Skeletal muscle tissue (tissue), 4 donors: ENCODE data around the gene TDRD9. TPM values are rescaled to one million over a fixed set of nuclear protein-coding genes. Genes with fewer than 3 reads are reported as not detected.

Experiments used
- H3K27ac ChIP-seq: one replicate; pipeline ENCODE4 v1.7.0; 2013; ENCODE audit warnings: mild to moderate bottlenecking, low read depth, low read length, inconsistent platforms
- H3K27me3 ChIP-seq, 3 donors: one replicate each; pipeline ENCODE4 v1.7.0; 2013; ENCODE audit warnings: low read length in 3 of 3; ENCODE audit not compliant: control insufficient read depth in 3 of 3, insufficient read depth in 3 of 3
- H3K36me3 ChIP-seq, 3 donors: one replicate each; pipeline ENCODE4 v1.7.0; 2013; ENCODE audit warnings: low read length in 3 of 3; ENCODE audit not compliant: control insufficient read depth in 3 of 3, insufficient read depth in 3 of 3
- H3K4me1 ChIP-seq, 3 donors: one replicate each; pipeline ENCODE4 v1.7.0; 2013; ENCODE audit warnings: low read length in 3 of 3, mild to moderate bottlenecking in 3 of 3; ENCODE audit not compliant: control insufficient read depth in 3 of 3, insufficient read depth in 3 of 3
- H3K4me3 ChIP-seq, 3 donors: one replicate each; pipeline ENCODE4 v1.7.0; 2013; ENCODE audit warnings: low read length in 3 of 3
- H3K9ac ChIP-seq, 3 donors: one replicate each; pipeline ENCODE4 v1.7.0; 2013; ENCODE audit warnings: low read length in 3 of 3, mild to moderate bottlenecking in 3 of 3, moderate library complexity in 2 of 3, low read depth in 1 of 3
- H3K9me3 ChIP-seq, 3 donors: one replicate each; pipeline ENCODE4 v1.7.0; 2013; ENCODE audit warnings: low read length in 3 of 3; ENCODE audit not compliant: control insufficient read depth in 3 of 3
- total RNA-seq: library from RNA; depleted of rRNA; stranded (reverse); fragments of >200 nt; gene quantifications from one replicate; pipeline ENCODE4 v1.2.3, GENCODE V29; 2014
- donor health status: Osteomylitis.

The TDRD9 gene
- total RNA-seq, 1 donor from 2014 or later = 0.52 TPM

GRCh38 chr14:104073764-104074163 lies 145.5 kb downstream of the TDRD9 start:
- Histone ChIP-seq H3K9ac (no peak overlapping the region), H3K4me1 (peaks cover 0 to 5% (median 4%) of the 10 kb centered on the region in 3 donors), H3K9me3 (peaks cover 3 to 6% (median 4%) of the 10 kb centered on the region in 3 donors), H3K27ac (no peak overlapping the region), H3K27me3 (peaks cover 4 to 8% (median 6%) of the 10 kb centered on the region in 3 donors), H3K4me3 (no peak overlapping the region), H3K36me3 (no peaks in the 10 kb centered on the region)

DNA sequence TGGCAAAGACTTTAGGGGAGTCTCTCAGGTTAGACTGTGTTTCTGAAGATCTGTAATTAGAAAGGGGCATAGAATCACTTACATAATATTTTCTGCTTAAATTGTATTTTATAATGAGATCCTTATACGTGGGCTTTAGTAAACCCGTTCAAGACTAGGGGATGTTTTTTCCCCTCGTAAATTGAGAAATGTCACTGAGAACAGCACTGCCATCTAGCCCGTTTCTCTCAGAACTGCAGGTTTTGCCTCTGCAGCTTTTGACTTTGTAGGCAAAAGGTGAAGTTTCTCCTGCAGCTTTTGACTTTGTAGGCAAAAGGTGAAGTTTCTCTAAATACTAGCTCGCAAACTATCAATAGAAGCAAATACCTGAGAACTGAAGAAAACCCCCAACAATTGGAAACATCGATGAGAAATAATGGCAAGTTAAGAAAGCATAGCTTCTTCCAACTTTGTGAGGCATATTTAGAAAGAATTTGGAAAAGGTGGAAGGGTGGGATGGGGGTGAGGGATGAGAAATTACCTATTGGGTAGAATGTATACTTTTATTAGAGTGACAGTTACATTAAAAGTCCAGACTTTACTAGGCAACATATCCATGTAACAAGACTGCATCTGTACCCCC lies 147.4 kb downstream of the TDRD9 start:
- no peak overlapping the region for H3K4me3 ChIP-seq
- H3K36me3 ChIP-seq = no peaks in the 10 kb centered on the region
- peaks cover 0 to 5% (median 4%) of the 10 kb centered on the region in 3 donors for H3K4me1 ChIP-seq
- no peak overlapping the region for H3K9ac ChIP-seq
- no peak overlapping the region for H3K27ac ChIP-seq
- H3K27me3 ChIP-seq = peaks cover 0 to 4% (median 0%) of the 10 kb centered on the region in 3 donors
- peaks cover 3 to 6% (median 4%) of the 10 kb centered on the region in 3 donors for H3K9me3 ChIP-seq

DNA sequence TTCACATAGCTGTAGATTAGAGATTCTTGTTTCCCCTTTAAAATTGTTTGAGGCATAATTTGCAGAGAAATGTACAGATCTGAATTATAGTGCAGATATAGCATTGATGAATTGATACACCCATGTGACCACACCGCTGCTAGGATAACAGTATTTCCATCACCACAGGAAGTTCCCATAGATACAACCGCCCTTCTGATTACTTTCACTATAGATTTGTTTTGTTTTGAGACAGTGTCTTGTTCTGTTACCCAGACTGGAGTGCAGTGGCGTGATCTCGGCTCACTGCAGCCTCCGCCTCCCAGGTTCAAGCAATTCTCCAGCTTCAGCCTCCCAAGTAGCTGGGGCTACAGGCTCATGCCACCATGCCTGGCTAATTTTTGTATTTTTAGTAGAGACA lies 148.5 kb downstream of the TDRD9 start:
- H3K9me3 ChIP-seq = peaks cover 3 to 6% (median 4%) of the 10 kb centered on the region in 3 donors
- peaks cover 0 to 4% (median 0%) of the 10 kb centered on the region in 3 donors for H3K27me3 ChIP-seq
- H3K9ac ChIP-seq = no peak overlapping the region
- no peak overlapping the region for H3K4me3 ChIP-seq
- H3K27ac ChIP-seq = no peak overlapping the region
- H3K36me3 ChIP-seq = no peaks in the 10 kb centered on the region
- H3K4me1 ChIP-seq = peaks cover 0 to 5% (median 4%) of the 10 kb centered on the region in 3 donors

- peaks cover 4 to 11% (median 4%) of the 10 kb centered on the region in 3 donors for H3K4me1 ChIP-seq
- H3K36me3 ChIP-seq = no peaks in the 10 kb centered on the region
- H3K9ac ChIP-seq = no peak overlapping the region
- H3K27me3 ChIP-seq = peaks cover 0 to 5% (median 4%) of the 10 kb centered on the region in 3 donors
- H3K27ac ChIP-seq = no peak overlapping the region
- peaks cover 3 to 6% (median 4%) of the 10 kb centered on the region in 3 donors for H3K9me3 ChIP-seq
- no peak overlapping the region for H3K4me3 ChIP-seq
Observed at GRCh38 chr14:104078031-104078455, 149.8 kb downstream of the TDRD9 start.

- Histone ChIP-seq H3K4me3 (no peak overlapping the region), H3K9ac (no peak overlapping the region), H3K9me3 (no peaks in the 10 kb centered on the region), H3K36me3 (no peaks in the 10 kb centered on the region), H3K4me1 (peaks cover 4 to 12% (median 4%) of the 10 kb centered on the region in 3 donors), H3K27ac (no peak overlapping the region), H3K27me3 (peaks cover 3 to 16% (median 7%) of the 10 kb centered on the region in 3 donors)
Observed at GRCh38 chr14:104080376-104081260, 152.4 kb downstream of the TDRD9 start.

DNA sequence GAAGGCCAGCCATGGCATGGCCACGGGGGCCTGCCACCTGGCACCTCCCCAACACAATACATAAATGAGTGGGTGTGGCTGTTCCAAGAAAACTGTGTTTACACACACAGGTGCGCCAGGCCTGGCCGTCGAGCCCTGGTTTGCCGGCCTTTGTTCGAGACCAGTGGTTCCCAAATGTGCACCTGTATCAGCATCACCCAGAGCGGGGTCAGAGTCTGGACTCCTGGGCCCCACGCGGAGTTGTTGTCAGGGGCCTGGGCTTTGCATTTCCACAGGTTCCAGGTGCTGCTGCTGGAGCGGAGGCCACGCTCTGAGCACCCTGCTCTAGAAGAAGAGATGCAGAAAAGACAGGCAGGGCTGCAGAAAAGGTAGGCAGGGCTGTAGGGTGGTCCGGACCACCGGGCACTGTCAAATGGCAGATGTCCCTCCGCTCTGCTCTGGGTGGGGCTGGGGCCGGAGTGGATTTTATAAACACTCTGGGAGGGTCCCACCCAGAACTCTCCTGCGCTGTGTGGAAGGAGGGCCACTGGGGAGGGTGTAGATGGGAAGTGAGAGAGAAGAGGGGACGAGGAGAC lies 153.1 kb downstream of the TDRD9 start:
- Histone ChIP-seq H3K27me3 (peaks cover 11 to 23% (median 14%) of the 10 kb centered on the region in 3 donors), H3K4me1 (peaks cover 4 to 12% (median 4%) of the 10 kb centered on the region in 3 donors), H3K9me3 (no peaks in the 10 kb centered on the region), H3K9ac (no peak overlapping the region), H3K4me3 (no peak overlapping the region), H3K27ac (no peak overlapping the region), H3K36me3 (no peaks in the 10 kb centered on the region)

- Histone ChIP-seq H3K27me3 (peaks cover 15 to 29% (median 20%) of the 10 kb centered on the region in 3 donors), H3K9ac (no peak overlapping the region), H3K4me3 (no peak overlapping the region), H3K36me3 (no peaks in the 10 kb centered on the region), H3K9me3 (no peaks in the 10 kb centered on the region), H3K27ac (no peak overlapping the region), H3K4me1 (peaks cover 4 to 12% (median 4%) of the 10 kb centered on the region in 3 donors)
Observed at GRCh38 chr14:104081951-104082464, 153.8 kb downstream of the TDRD9 start.

DNA sequence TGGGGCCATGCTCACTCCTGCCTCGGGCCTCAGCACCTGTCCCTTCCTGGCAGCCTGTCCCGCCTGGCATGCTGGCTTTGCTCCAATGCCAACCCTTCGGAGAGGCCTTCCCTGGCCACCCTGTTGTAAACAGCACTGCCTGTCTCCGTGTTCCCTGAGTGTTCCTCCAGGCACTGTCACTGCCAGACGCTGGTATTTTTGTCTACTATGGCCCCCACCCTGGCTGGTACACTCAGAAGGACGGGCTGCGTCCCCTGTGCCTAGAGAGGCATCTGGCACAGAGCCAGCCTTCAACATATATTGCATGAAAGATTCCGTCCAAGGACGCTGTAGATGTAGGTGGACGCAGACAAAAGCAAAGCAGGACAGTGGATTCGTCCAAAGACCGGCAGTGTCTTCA lies 154.6 kb downstream of the TDRD9 start:
- Histone ChIP-seq H3K4me3 (no peak overlapping the region), H3K9ac (peak overlapping the region in 1 of 3 donors; percentile 25), H3K27ac (no peak overlapping the region), H3K27me3 (peaks cover 23 to 36% (median 28%) of the 10 kb centered on the region in 3 donors), H3K36me3 (no peaks in the 10 kb centered on the region), H3K9me3 (no peaks in the 10 kb centered on the region), H3K4me1 (peaks cover 3 to 11% (median 4%) of the 10 kb centered on the region in 3 donors)

DNA sequence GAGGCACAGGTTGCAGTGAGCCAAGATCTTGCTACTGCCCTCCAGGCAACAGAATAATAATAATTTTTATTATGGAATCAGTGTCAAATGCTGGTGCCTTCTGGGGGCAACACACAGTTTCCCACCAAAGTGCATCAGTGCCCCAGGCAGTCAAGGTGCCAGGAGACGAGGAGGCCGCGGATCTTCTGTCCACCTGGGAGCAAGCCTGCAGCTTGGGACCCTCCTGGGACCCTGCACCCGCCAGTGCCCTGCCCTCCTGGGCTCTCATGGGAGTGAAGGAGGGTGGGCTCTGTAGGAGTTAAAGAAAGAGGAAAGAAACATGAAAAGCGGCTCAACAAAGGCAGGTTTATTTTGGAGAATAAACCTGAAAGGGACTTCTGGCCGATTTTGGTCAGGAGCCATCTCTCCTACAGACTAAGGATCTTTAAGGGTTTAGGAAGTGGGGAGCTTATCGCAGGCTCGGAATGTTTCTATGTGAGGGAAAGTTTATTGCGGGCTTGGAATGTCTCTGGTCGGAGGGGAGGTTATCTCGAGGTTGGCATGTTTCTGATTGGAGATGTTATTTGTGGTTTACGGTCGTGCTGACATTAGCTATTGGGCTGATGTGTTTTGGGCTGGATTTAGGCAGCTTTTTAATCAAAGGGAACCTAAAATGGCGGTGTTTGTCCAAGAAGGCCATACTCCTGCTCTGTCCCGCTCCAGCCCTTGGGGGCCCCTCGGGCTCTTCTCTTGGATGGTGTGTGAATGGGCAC lies 156.2 kb downstream of the TDRD9 start:
- H3K36me3 ChIP-seq = no peaks in the 10 kb centered on the region
- no peak overlapping the region for H3K9ac ChIP-seq
- no peak overlapping the region for H3K27ac ChIP-seq
- H3K4me1 ChIP-seq = peaks cover 0 to 7% (median 4%) of the 10 kb centered on the region in 3 donors
- H3K4me3 ChIP-seq = no peak overlapping the region
- no peaks in the 10 kb centered on the region for H3K9me3 ChIP-seq
- H3K27me3 ChIP-seq = peaks cover 30 to 43% (median 34%) of the 10 kb centered on the region in 3 donors
